ENCODE results near the gene CLEC9A.

The CLEC9A gene

GRCh38 chr12:10031771-10032175, 1.3 kb downstream of the CLEC9A start:
- H3K27ac ChIP-seq: no peak overlapping the region
- TF ChIP-seq, protein P1, sequence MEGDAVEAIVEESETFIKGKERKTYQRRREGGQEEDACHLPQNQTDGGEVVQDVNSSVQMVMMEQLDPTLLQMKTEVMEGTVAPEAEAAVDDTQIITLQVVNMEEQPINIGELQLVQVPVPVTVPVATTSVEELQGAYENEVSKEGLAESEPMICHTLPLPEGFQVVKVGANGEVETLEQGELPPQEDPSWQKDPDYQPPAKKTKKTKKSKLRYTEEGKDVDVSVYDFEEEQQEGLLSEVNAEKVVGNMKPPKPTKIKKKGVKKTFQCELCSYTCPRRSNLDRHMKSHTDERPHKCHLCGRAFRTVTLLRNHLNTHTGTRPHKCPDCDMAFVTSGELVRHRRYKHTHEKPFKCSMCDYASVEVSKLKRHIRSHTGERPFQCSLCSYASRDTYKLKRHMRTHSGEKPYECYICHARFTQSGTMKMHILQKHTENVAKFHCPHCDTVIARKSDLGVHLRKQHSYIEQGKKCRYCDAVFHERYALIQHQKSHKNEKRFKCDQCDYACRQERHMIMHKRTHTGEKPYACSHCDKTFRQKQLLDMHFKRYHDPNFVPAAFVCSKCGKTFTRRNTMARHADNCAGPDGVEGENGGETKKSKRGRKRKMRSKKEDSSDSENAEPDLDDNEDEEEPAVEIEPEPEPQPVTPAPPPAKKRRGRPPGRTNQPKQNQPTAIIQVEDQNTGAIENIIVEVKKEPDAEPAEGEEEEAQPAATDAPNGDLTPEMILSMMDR (conservative IDR thresholded peaks at IDR 0.05): no peak

DNA sequence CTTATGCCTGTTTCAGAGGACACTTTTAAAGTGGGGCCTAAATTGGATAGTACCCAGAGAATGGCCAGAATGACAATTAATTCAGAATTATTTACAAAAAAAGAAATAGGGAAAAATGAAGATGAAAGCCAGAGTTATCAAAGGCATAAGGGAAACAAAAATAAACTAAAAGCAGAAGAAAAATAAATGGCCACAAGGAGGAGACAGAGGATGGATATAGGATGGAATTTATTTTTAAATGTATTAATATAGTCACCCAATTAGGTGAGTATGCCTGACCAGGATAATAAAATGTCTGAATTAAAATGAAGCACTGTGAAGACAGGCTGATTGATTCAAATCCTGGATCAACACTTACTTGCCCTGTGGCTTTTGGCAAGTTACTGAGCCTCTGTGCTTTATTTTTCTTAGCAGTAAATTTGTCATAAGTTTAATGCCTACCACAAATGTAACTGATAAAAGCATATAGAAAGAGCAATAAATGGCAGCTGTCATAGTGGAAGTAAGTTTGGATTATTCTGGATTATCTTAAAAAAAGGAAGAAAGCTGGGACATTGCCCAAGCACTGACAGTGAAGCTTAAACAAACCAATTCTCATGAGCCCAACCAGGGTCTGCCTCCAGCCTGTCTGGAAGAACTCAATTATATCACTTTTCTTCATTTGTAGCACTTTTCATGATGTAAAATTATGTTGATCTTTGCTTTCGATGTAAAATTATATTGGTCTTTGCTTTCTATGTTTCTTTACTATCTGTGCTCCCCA, 3.5 kb downstream of the CLEC9A start:
- TF ChIP-seq, protein P1 (conservative IDR thresholded peaks at IDR 0.05): peak; percentile 82
- H3K27ac ChIP-seq: no peak overlapping the region

DNA sequence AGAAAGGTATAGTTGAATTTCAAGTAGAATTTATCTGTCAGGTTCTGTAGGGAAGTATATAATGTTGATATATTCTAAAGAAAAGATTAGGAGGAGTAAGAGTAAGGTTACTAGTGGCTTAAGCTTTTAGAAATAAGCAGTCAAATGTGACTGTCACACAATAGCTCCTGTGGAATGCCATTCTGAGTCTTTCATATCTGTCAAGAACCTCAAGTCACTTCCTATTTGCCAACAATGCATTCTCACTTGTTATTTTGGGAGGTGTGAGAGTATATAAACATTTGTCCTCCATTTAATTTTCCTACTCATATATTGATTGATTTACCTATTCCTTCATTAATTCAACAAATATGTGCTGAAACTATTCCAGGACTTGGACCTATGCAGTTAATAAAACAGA, 11.7 kb downstream of the CLEC9A start:
- TF ChIP-seq, protein P1 (conservative IDR thresholded peaks at IDR 0.05): no peak
- H3K27ac ChIP-seq: no peak overlapping the region

GRCh38 chr12:10048526-10048925, 18.0 kb downstream of the CLEC9A start:
- TF ChIP-seq, protein P1 (conservative IDR thresholded peaks at IDR 0.05): no peak
- no peak overlapping the region for H3K27ac ChIP-seq

GRCh38 chr12:10052193-10052913, 21.9 kb downstream of the CLEC9A start:
- TF ChIP-seq, protein P1 (conservative IDR thresholded peaks at IDR 0.05): no peak

DNA sequence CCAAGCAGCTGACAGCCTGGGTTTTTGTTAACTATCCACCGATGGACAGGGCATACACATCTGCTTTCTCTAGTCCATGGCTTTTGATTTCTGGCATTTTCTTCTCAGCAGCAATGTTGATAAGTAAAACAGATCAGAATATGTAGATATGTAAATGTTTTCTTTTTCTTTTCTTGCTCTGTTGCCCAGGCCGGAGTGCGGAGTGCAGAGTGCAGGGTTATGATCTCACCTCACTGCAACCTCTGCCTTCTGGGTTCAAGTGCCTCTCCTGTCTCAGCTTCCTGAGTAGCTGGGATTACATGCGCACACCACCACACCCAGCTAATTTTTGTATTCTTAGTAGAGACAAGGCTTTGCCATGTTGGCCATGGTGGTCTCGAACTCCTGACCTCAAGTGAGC, 27.9 kb downstream of the CLEC9A start:
- TF ChIP-seq, protein P1 (conservative IDR thresholded peaks at IDR 0.05): no peak
- H3K27ac ChIP-seq: no peak overlapping the region

More at GRCh38 chr12:10052193-10052913, 21.9 kb downstream of the CLEC9A start:
- H3K27ac ChIP-seq: no peak overlapping the region

DNA sequence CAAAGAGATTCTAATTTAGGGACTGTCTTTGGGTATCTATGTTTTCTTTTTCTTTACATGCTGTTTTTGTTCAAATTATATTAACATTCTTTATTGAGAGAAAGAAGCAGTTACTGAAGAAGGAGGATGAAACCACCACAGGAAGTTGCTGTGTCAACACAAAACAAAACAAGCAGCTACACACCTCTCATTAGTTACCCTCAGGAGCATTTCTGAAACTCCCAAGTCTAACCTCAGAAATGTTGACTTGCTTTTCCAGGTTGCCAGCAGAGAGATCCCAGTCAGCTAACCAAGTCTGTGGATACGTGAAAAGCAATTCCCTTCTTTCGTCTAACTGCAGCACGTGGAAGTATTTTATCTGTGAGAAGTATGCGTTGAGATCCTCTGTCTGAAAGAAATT, 34.8 kb downstream of the CLEC9A start:
- TF ChIP-seq, protein P1 (conservative IDR thresholded peaks at IDR 0.05): no peak

More for the DNA sequence above, 34.8 kb downstream of the CLEC9A start:
- no peak overlapping the region for H3K27ac ChIP-seq
